ENCODE results near the gene C12orf54.
"Not testable (repeated sequence)": the region's sequence is repeated elsewhere in the genome, so short reads cannot be mapped to it uniquely, and the experiment has no call there.

The C12orf54 gene

DNA sequence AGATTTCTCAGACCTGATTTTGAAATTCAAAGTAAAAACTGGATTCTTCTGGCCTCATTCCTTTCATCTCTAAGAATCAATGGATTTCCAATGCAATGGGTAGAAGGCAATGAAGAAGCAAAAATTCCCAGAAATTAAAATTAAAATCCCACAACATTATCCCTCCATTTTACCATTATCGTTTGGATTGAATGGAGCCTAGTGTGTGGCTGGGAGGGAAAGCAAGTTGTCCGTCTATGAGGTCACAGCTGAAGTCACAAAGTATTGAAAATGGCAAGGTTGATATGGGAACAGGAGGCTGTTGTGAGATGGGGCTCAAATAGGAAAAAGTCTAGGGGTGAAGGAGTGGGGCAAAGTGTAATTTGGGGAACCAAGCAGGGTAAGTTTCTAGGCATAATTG is at the start of gene C12orf54:
Gene C12orf54 (plus strand): TSS at position 301 of the 400 bp plus-strand sequence. CDS start 799 bp downstream, outside the sequence.
- in situ Hi-C loops (cut with MboI; ENCODE audit: low sequenced_read_pairs), result no loop called here

DNA sequence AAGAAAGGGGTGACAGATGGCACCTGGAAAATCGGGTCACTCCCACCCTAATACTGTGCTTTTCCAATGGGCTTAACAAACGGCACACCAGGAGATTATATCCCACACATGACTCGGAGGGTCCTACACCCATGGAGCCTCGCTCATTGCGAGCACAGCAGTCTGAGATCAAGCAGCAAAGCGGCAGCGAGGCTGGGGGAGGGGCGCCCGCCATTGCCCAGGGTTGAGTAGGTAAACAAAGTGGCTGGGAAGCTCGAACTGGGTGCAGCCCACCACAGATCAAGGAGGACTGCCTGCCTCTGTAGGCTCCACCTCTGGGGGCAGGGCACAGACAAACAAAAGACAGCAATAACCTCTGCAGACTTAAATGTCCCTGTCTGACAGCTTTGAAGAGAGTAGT is 48.3 kb upstream of the C12orf54 start:
- in situ Hi-C loops (cut with MboI; ENCODE audit: low sequenced_read_pairs), result not testable (repeated sequence)

DNA sequence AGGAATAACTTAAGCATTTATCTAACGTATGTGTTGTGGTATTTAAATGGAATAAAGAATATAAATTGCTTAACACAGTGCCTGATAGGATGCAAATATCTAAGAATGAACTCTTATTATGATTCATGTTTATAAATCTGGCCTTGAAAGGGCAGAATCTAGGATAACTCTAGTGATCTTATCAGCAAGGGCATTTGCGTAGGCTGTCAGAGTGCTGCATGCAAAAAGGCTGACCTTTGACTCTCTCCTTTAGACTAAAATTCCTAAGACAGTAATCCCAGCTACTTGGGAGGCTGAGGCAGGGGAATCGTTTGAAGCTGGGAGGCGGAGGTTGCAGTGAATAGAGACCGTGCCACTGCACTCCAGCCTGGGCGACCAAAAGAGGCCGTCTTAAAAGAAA is 41.2 kb upstream of the C12orf54 start:
- in situ Hi-C loops (cut with MboI; ENCODE audit: low sequenced_read_pairs), result no loop called here

DNA sequence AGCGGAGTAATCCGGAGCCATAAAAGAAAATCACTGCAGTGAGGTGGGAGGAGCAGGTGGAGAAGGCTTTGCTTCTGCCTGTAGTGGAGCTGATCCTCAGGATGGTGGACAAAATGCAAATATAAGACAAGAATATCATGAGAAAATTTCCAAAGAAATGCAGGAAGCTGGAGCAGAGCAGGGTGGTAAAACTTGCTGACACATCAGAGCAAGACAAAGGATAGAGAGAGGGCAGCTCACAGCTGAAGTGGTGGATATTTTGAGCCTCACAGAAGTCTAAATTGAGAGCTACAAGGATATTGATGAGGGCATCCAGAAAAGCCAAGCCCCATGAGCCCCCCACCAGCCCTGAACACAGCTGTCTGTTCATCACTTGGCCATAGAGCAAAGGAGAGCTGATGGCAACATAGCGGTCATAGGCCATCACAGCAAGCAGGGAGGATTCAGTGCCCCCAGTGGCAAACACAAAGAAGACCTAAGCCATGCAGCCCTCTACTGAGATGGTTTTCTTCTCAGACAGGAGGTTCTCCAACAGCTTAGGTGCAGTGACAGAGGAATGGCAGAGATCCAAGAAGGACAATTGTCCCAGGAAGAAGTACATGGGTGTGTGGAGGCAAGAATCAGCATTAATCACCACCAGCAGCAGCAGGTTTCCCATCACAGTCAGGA is 40.0 kb upstream of the C12orf54 start:
- in situ Hi-C loops (cut with MboI; ENCODE audit: low sequenced_read_pairs), result no loop called here

DNA sequence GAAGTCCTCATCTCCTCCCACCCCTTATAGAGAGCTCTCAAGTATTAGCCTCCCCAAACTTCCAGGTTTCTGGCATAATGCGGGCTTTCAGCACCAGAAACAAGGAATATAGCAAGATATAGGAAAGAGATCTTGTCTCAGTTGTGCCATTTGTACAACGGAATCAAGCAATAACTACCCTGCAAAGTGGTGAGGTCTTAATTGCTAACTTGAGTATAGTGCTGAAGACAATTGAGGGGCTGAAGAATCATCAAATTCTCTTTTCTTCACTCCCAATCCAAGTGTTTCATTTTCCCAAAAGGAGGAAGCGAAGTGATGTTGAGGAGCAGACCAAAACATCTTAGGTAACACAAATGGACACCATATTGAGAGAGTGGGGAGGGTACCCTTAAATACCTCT is 36.8 kb upstream of the C12orf54 start:
- in situ Hi-C loops (cut with MboI; ENCODE audit: low sequenced_read_pairs), result no loop called here

DNA sequence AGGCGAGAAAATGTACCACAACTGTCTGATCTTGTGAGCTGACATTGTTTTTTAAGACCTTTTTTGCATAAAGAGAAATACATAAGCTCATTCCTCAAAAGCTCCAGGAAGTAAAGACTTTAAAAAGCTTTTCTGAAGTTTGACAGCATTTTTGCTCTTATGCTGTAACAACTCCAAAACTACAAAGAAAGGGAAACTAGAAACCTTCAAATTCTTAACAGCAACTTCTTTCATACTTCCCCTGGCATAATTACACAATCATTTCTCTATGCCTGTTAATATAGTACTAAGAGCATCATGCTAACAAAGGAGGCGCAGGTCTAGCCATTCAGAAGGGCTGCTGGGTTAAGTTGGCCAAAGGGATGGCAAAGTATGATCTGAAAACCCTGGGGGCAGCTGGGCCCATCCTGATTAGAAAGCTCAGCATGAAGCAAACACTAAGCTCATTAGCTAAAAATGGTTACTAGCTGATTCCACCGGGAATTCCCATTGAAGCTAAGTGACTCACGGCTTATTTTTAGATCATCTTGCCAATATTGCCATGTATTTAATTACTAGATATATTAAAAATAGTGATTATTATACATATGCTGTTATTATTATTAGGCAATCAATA is 36.0 kb upstream of the C12orf54 start:
- in situ Hi-C loops (cut with MboI; ENCODE audit: low sequenced_read_pairs), result no loop called here

DNA sequence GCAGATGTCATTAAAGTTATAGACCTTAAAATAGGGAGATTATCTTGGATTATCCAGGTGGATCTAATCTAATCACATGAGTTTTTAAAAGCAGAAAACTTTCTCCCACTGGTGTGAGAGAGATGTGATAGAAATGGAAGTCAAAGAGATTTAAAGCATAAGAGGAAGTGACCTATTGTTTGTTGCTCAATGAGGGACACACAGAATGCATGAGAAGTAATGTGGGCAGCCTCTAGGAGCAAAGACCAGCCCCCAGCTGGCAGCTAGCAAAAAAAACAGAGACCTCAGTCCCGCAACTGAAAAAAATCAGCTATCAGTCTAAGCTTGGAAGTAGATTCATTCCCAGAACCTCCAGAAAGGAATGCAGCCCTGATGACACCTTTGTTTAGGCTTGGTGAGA is 34.5 kb upstream of the C12orf54 start:
- in situ Hi-C loops (cut with MboI; ENCODE audit: low sequenced_read_pairs), result no loop called here

DNA sequence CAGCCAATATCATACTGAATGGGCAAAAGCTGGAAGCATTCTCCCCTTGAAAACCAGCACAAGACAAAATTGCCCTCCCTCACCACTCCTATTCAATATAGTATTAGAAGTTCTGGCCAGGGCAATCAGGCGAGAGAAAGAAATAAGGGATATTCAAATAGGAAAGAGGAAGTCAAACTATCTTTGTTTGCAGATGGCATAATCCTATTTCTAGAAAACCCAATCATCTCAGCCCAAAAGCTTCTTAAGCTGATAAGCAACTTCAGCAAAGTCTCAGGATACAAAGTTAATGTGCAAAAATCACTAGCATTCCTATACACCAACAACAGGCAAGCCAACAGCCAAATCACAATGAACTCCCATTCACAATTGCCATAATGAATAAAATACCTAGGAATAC is 30.9 kb upstream of the C12orf54 start:
- in situ Hi-C loops (cut with MboI; ENCODE audit: low sequenced_read_pairs), result no loop called here

DNA sequence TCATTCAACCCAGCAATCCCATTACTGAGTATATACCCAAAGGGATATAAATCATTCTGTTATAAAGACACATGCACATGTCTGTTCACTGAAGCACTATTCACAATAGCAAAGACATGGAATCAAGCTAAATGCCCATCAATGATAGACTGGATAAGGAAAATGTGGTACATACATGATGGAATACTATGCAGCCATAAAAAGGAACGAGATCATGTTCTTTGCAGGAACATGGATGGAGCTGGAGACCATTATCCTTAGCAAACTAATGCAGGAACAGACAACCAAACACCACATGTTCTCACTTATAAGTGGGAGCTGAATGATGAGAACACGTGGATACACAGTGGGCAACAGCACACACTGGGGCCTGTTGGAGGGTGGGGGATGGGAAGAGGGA is 29.3 kb upstream of the C12orf54 start:
- in situ Hi-C loops (cut with MboI; ENCODE audit: low sequenced_read_pairs), result not testable (repeated sequence)

DNA sequence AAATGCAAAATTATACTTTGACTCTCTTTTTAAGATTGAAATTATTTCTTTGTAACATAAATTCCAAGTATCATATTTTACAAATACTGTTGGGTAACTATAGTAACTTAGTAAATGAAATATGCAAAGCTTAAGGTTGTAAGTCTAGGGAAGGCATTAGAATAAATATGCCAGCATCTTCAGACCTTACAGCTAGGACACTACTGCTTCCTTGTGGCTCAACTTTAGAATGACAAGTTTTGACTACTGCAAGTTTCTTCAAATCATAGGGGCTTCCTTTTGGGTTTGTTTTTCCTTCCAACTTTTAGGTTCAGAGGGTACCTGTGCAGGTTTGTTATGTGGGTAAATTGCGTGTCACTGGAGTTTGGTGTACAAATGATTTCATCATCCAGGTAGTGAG is 27.6 kb upstream of the C12orf54 start:
- in situ Hi-C loops (cut with MboI; ENCODE audit: low sequenced_read_pairs), result no loop called here

DNA sequence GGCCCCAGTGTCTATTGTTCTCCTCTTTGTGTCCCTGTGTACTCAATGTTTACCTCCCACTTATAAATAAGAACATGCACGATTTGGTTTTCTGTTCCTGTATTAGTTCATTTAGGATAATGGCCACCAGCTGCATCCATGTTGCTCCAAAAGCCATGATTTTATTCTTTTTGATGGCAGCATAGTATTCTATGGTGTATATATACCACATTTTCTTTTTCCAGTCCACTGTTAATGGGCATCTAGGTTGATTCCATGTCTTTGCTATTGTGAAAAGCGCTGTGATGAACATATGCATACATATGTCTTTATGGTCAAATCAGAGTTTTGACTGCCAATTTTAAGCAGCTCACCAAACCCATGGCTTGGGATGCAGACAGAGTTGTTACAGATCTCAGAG is 27.2 kb upstream of the C12orf54 start:
- in situ Hi-C loops (cut with MboI; ENCODE audit: low sequenced_read_pairs), result no loop called here

DNA sequence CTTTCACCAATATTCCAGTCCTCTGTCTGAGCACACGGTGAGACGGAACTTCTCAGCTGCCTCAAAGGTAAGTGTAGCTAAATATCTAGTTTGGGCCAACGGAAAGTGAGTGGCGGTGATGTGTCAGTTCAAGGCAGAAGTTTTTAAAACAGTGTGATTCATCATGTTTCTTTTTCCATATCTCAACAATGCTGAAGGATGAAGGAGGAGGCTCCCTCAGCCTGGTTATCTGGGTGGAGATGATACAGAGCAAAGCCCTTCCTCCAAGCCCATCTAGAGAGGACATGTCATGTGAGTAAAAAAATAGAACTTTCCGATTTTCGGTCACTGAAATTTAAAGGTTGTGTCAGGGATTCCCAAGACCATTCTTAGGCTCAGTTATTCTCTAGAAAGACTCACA is 23.0 kb upstream of the C12orf54 start:
- in situ Hi-C loops (cut with MboI; ENCODE audit: low sequenced_read_pairs), result no loop called here

DNA sequence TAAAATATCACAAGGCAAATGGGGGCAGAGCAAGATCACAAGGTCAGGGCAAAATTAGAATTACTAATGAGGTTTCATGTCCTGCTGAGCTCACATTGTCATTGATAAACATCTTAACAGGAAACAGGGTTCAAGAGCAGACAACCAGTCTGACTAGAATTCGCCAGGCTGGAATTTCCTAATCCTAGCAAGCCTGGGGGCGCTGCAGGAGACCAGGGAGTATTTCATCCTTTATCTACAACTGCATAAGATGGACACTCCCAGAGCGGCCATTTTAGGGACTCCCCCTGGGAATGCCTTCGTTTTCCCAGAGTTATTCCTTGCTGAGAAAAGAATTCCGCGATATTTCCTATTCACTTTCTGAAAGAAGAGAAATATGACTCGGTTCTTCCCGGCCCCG is 13.3 kb upstream of the C12orf54 start:
- in situ Hi-C loops (cut with MboI; ENCODE audit: low sequenced_read_pairs), result not testable (repeated sequence)

DNA sequence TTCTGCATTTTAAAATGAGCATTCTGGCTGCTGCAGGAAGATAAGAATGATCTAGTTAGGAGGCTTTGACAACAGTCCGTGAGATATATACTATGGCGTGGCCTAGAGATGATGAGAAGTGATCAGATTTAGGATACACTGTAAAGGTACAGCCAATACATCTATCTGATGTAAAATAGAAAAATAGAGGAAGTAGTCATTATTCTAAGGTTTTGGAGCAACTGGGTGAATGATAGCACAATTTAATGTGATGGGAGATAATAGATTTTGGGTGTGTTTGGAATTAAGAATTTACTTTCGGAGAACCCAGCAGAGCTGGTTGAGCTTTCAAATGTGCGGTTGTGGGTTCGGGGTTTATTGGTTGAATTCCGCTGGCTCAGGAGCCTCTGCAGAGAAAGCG is 10.0 kb upstream of the C12orf54 start, which contains the start of gene ANP32D:
Gene ANP32D (plus strand): TSS at position 301 of the 400 bp plus-strand sequence. CDS start 106 bp downstream, outside the sequence.
- in situ Hi-C loops (cut with MboI; ENCODE audit: low sequenced_read_pairs), result no loop called here

DNA sequence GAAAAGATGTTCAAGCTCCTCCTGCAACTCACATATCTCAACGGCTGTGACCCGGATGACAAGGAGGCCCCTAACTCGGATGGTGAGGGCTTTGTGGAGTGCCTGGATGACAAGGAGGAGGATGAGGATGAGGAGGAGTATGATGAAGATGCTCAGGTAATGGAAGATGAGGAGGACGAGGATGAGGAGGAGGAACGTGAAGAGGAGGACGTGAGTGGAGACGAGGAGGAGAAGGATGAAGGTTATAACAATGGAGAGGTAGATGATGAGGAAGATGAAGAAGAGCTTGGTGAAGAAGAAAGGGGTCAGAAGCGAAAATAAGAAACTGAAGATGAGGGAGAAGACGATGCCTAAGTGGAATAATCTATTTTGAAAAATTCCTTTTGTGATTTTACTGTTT is 9.2 kb upstream of the C12orf54 start:
- in situ Hi-C loops (cut with MboI; ENCODE audit: low sequenced_read_pairs), result no loop called here

DNA sequence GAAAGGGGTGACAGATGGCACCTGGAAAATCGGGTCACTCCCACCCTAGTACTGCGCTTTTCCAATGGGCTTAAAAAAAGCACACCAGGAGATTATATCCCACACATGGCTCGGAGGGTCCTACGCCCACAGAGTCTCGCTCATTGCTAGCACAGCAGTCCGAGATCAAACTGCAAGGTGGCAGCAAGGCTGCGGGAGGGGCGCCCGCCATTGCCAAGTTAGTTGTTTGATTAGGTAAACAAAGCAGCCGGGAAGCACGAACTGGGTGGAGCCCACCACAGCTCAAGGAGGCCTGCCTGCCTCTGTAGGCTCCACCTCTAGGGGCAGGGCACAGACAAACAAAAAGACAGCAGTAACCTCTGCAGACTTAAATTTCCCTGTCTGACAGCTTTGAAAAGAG is 7.8 kb upstream of the C12orf54 start:
- in situ Hi-C loops (cut with MboI; ENCODE audit: low sequenced_read_pairs), result not testable (repeated sequence)

DNA sequence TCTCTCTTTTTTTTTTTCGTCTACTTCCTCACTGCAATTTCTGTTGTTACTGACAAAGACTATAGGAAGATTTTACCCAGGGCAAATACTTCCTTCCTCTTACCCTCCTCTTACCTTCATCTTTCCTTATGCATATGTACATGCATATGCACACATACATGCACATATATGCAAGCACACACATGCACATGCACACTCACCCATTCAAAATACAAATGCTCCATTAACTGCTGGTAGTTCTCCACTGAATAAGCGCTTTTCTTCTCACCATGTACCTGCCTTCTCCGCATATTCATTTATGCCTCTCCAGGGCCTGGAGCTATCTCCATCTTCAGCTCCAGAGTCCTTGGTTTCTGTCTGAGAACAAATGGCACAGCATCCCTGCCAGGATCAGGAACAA is 632 bp downstream of the C12orf54 start:
- in situ Hi-C loops (cut with MboI; ENCODE audit: low sequenced_read_pairs), result no loop called here

DNA sequence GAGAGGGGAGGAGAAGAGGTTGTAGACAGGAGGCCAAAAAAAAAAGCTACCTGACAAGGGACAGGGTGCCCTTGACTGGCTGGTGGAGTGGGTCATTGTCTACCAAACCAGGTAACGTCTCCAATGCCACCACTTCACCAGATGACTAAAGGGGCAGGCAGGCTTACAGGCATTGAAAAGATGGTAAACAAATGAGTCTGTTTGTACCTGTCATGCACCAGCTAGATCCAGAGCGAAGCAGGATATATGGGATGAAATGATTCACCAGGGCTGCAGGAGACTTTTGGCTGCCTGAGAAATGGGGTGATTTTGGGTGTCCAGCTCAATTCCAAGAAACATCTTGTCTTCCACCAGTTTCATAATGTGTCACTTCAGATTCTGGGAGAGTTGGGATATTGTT is 4.0 kb downstream of the C12orf54 start:
- in situ Hi-C loops (cut with MboI; ENCODE audit: low sequenced_read_pairs), result no loop called here

DNA sequence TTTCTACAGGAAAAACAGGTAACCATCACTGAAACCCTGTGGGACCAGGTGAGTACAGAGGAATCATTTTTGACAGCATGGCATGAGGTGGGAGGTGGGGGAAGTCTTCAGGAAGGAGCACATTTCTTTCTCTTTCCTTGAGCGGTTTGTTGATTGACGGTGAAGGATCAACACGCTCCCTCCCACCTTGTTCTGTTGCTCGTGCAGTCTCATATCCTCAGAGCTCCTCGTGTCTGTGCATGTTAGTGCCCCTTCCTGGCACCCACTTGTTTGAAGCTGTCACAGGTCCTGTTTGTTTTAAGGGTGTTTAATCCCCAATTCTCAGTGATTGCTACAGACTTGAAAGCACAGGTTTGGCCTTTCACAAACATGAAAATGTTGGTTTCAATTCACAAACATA is 4.4 kb downstream of the C12orf54 start:
- in situ Hi-C loops (cut with MboI; ENCODE audit: low sequenced_read_pairs), result no loop called here

DNA sequence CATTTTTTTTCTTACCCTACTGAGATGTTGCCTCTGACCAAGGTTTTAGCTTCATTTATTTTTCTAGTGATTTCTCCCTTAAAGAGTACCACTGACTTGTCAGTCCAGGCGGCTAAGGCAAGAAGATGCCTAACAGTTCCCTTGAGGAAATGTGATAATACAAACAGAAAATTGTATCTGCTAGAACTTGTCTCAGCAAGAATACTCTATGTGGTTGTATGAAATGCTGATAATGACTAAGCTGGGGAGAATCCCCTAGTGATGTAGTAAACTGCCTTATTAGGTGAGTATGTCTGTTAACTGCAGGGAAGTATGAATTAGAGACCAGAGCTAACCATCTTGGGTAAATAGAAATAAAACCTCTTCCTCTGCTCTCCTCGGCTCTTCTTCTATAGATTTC is 6.7 kb downstream of the C12orf54 start:
- in situ Hi-C loops (cut with MboI; ENCODE audit: low sequenced_read_pairs), result no loop called here

DNA sequence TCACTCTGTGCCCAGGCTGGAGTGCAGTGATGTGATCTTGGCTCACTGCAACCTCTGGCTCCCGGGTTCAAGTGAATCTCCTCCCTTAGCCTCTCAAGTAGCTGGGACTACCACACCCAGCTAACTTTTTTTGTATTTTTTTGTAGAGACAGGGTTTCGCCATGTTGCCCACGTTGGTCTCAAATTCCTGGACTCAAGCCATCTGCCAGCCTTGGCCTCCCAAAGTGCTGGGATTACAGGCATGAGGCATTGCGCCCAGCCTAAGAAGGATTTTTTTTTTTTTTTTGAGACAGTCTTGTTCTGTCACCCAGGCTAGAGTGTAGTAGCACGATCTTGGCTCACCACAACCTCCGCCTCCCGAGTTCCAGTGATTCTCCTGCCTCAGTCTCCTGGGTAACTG is 7.2 kb downstream of the C12orf54 start:
- in situ Hi-C loops (cut with MboI; ENCODE audit: low sequenced_read_pairs), result not testable (repeated sequence)

DNA sequence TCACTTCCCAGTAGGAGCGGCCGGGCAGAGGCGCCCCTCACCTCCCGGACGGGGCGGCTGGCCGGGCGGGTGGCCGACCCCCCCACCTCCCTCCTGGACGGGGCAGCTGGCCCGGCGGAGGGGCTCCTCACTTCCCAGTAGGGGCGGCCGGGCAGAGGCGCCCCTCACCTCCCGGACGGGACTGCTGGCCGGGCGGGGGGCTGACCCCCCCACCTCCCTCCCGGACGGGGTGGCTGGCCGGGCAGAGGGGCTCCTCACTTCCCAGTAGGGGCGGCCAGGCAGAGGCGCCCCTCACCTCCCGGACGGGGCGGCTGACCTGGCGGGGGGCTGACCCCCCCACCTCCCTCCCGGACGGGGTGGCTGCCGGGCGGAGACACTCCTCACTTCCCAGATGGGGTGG is 18.0 kb downstream of the C12orf54 start:
- in situ Hi-C loops (cut with MboI; ENCODE audit: low sequenced_read_pairs), result not testable (repeated sequence)

DNA sequence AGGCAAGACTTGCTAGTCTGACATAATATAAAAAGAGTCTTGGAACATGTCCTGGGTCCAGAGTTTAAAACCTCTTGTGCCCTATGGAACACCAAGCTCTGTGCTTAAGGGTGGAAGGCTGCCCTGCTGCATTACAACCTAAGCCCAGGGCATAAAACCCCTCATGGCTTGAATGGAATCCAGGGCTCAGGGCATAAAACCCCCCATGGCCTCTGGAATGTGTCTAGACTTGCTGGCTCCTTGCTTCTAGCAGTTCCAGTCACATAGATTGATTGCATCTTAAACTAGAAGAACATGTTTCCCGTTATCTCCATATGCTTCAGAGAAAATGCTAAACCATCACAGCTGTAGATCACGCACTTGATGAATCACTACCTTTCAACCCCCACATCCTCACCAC is 24.5 kb downstream of the C12orf54 start:
- in situ Hi-C loops (cut with MboI; ENCODE audit: low sequenced_read_pairs), result not testable (repeated sequence)
